SK-N-SH (cell line): ENCODE results near the gene BTBD9. TPM values are rescaled to one million over a fixed set of nuclear protein-coding genes. Genes with fewer than 3 reads are reported as not detected.

Experiments
- CTCF ChIA-PET: fragments of 300-600, 350-600 bp; formaldehyde crosslinking; extraction: SDS; loops from one replicate; lab custom pipeline; 2021; lab: Yijun Ruan, JAX
- POLR2A ChIA-PET: fragments of 350-600 bp; sonication (Branson Sonifier 250); formaldehyde crosslinking; extraction: SDS; loops from one replicate; lab custom pipeline; 2020; ENCODE audit warnings: antibody characterized with exemption, inconsistent platforms; lab: Yijun Ruan, JAX
- DNase-seq: peaks from one replicate; pipeline ENCODE4 v3.0.0; 2012
- H2AFZ ChIP-seq: fragments of 200-600 bp; sonication (generic); 2 replicates; pipeline ENCODE4 v1.8.1; 2016; ENCODE audit warnings: antibody characterized with exemption, mild to moderate bottlenecking, low read depth
- H3F3A ChIP-seq: fragments of 200-600 bp; sonication (generic); replicated peaks from 2 replicates; pipeline ENCODE3; 2016; ENCODE audit warnings: antibody characterized with exemption, mild to moderate bottlenecking; ENCODE audit not compliant: insufficient read depth
- H3K27ac ChIP-seq, 2 experiments: fragments of 200-500 bp in 1 of 2; fragments of 200-600 bp in 1 of 2; sonication (Bioruptor generic) in 1 of 2; sonication (generic), shearing (Covaris generic) in 1 of 2; 2 replicates each; pipeline versions ENCODE4 v1.5.1 to v1.6.1; 2014 to 2016; ENCODE audit warnings: low read depth in 2 of 2, inconsistent platforms in 1 of 2, low read length in 1 of 2, mild to moderate bottlenecking in 1 of 2, mixed read lengths in 1 of 2
- H3K27me3 ChIP-seq: fragments of 200-600 bp; sonication (generic), shearing (Covaris generic); 2 replicates; pipeline ENCODE4 v1.6.1; 2016; ENCODE audit warnings: mixed run types; ENCODE audit not compliant: insufficient read depth
- H3K36me3 ChIP-seq, 2 experiments: fragments of 200-500 bp in 1 of 2; fragments of 200-600 bp in 1 of 2; sonication (Bioruptor generic) in 1 of 2; sonication (generic) in 1 of 2; replicated peaks in 1 of 2; 2 replicates each; pipeline versions ENCODE3 to v1.5.1; 2014 to 2016; ENCODE audit warnings: low read length in 1 of 2, mild to moderate bottlenecking in 1 of 2; ENCODE audit not compliant: insufficient read depth in 2 of 2, control insufficient read depth in 1 of 2
- H3K4me1 ChIP-seq, 2 experiments: fragments of 200-500 bp in 1 of 2; fragments of 200-600 bp in 1 of 2; sonication (Bioruptor generic) in 1 of 2; sonication (generic), shearing (Covaris generic) in 1 of 2; 2 replicates each; pipeline versions ENCODE4 v1.5.1 to v1.6.1; 2014 to 2016; ENCODE audit warnings: low read depth in 1 of 2, low read length in 1 of 2, mixed run types in 1 of 2; ENCODE audit not compliant: insufficient read depth in 2 of 2, control insufficient read depth in 1 of 2
- H3K4me2 ChIP-seq: fragments of 200-600 bp; sonication (generic), shearing (Covaris generic); 2 replicates; pipeline ENCODE4 v1.6.1; 2017; ENCODE audit warnings: mixed run types
- H3K4me3 ChIP-seq, 2 experiments: fragments of 200-500 bp in 1 of 2; fragments of 200-600 bp in 1 of 2; sonication (Bioruptor generic) in 1 of 2; sonication (generic), shearing (Covaris generic) in 1 of 2; 2 replicates each; pipeline versions ENCODE4 v1.5.1 to v1.8.1; 2014 to 2016; ENCODE audit warnings: low read depth in 2 of 2, inconsistent platforms in 1 of 2, low read length in 1 of 2, mild to moderate bottlenecking in 1 of 2, mixed read lengths in 1 of 2, moderate library complexity in 1 of 2
- H3K79me2 ChIP-seq: fragments of 200-600 bp; sonication (generic); 2 replicates; pipeline ENCODE4 v1.8.1; 2017; ENCODE audit warnings: mild to moderate bottlenecking; ENCODE audit not compliant: insufficient read depth
- H3K9ac ChIP-seq: fragments of 200-600 bp; sonication (generic); 2 replicates; pipeline ENCODE4 v1.6.1; 2017; ENCODE audit warnings: mixed run types
- H3K9me2 ChIP-seq: fragments of 200-600 bp; sonication (generic); 2 replicates; pipeline ENCODE4 v1.6.1; 2017; ENCODE audit warnings: mixed run types
- H3K9me3 ChIP-seq: fragments of 200-600 bp; sonication (generic); 2 replicates; pipeline ENCODE4 v1.6.1; 2017; ENCODE audit warnings: mixed run types, mild to moderate bottlenecking, moderate library complexity
- H4K20me1 ChIP-seq: fragments of 200-600 bp; sonication (generic); 2 replicates; pipeline ENCODE4 v1.6.1; 2017; ENCODE audit warnings: mild to moderate bottlenecking, mixed run types; ENCODE audit not compliant: insufficient read depth
- ELF1 ChIP-seq: IDR thresholded peaks from 2 replicates; pipeline ENCODE4 v1.4.0; 2012
- FOSL2 ChIP-seq: IDR thresholded peaks from 2 replicates; pipeline ENCODE4 v1.4.0; 2012; ENCODE audit warnings: low read depth, mild to moderate bottlenecking, moderate library complexity, borderline replicate concordance
- GATA2 ChIP-seq: sonication (generic); formaldehyde crosslinking; IDR thresholded peaks from 2 replicates; pipeline ENCODE4 v1.5.0; 2020; ENCODE audit warnings: mild to moderate bottlenecking, missing genetic modification reagents
- IRF3 ChIP-seq: fragments of 150-350 bp; IDR thresholded peaks from 2 replicates; pipeline ENCODE4 v1.6.1; 2016; ENCODE audit warnings: mild to moderate bottlenecking, low read depth, low read length
- JUND ChIP-seq: IDR thresholded peaks from 2 replicates; pipeline ENCODE4 v1.4.0; 2012
- MEF2A ChIP-seq: IDR thresholded peaks from 2 replicates; pipeline ENCODE4 v1.4.0; 2012; ENCODE audit warnings: low read depth, borderline replicate concordance
- POLR2AphosphoS5 ChIP-seq: IDR thresholded peaks from 2 replicates; pipeline ENCODE4 v1.6.1; 2012; ENCODE audit warnings: low read depth, low read length
- RAD21 ChIP-seq: IDR thresholded peaks from 2 replicates; pipeline ENCODE4 v1.6.1; 2012; ENCODE audit warnings: mild to moderate bottlenecking, low read length
- RCOR1 ChIP-seq: fragments of 150-350 bp; IDR thresholded peaks from 2 replicates; pipeline ENCODE4 v1.6.1; 2017; ENCODE audit warnings: antibody characterized with exemption, low read length
- SIN3A ChIP-seq: IDR thresholded peaks from 2 replicates; pipeline ENCODE4 v1.6.1; 2012; ENCODE audit warnings: low read depth, mild to moderate bottlenecking, low read length, moderate library complexity, borderline replicate concordance
- SMC3 ChIP-seq: IDR thresholded peaks from 2 replicates; pipeline ENCODE4 v1.6.1; 2012; ENCODE audit warnings: low read depth, low read length, improper control_type of control experiment
- USF2 ChIP-seq: fragments of 150-350 bp; IDR thresholded peaks from 2 replicates; pipeline ENCODE4 v1.6.1; 2017; ENCODE audit warnings: antibody characterized with exemption, low read length, low read depth, borderline replicate concordance
- WGBS: methylation state at CpG from one replicate; pipeline ENCODE4 v1.1.6; 2017; ENCODE audit warnings: low lambda C conversion rate; 5-methylcytosine and 5-hydroxymethylcytosine counted together
- polyA plus RNA-seq, 3 experiments: library from polyadenylated mRNA; depleted of rRNA; stranded (reverse); fragments of >200 nt; gene quantifications; 2 replicates each; pipeline ENCODE4 v1.2.3, GENCODE V29; 2012
- TF ChIP-seq, protein P1 (sequence below): IDR thresholded peaks from 2 replicates; pipeline ENCODE4; 2012

Gene BTBD9
- polyA plus RNA-seq, 1 of the 3 experiments (the other 2 are of a cell fraction), result 2.2 TPM

- no peaks in the 10 kb centered on the region for H4K20me1 ChIP-seq
- ChIA-PET POLR2A (no interaction called here), CTCF (interaction anchor here (1.2 kb wide), 1 partner anchor 358 kb away, joined by 3 read pairs; no protein-coding TSS in a partner anchor)
- no peaks in the 10 kb centered on the region for H3K9me3 ChIP-seq
- no peak for TF ChIP-seq IRF3
- TF ChIP-seq, protein P1, sequence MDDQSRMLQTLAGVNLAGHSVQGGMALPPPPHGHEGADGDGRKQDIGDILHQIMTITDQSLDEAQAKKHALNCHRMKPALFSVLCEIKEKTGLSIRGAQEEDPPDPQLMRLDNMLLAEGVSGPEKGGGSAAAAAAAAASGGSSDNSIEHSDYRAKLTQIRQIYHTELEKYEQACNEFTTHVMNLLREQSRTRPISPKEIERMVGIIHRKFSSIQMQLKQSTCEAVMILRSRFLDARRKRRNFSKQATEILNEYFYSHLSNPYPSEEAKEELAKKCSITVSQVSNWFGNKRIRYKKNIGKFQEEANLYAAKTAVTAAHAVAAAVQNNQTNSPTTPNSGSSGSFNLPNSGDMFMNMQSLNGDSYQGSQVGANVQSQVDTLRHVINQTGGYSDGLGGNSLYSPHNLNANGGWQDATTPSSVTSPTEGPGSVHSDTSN, result peak; percentile 35
- no peaks in the 10 kb centered on the region for H3K9me2 ChIP-seq
- H3K27me3 ChIP-seq, result no peaks in the 10 kb centered on the region
- H3K4me1 ChIP-seq, result peaks cover 13 to 30% of the 10 kb centered on the region in 2 experiments
- no peak overlapping the region for H3K4me3 ChIP-seq
- no peaks in the 10 kb centered on the region for H3K36me3 ChIP-seq
- no peaks in the 10 kb centered on the region for H3K79me2 ChIP-seq
- H3K9ac ChIP-seq, result no peak overlapping the region
- peaks cover 8% of the 10 kb centered on the region for H3F3A ChIP-seq
- no peak overlapping the region for H2AFZ ChIP-seq
- H3K4me2 ChIP-seq, result no peak overlapping the region
- WGBS, result 86% methylated on average over 9 of the region's 9 CpGs
- peak overlapping the region; percentile 21 to 43; a peak in 3 of 4 replicates for H3K27ac ChIP-seq
- DNase-seq, result no peak
These were observed 247.8 kb downstream of the BTBD9 start for GRCh38 chr6:38391626-38392579.

DNA sequence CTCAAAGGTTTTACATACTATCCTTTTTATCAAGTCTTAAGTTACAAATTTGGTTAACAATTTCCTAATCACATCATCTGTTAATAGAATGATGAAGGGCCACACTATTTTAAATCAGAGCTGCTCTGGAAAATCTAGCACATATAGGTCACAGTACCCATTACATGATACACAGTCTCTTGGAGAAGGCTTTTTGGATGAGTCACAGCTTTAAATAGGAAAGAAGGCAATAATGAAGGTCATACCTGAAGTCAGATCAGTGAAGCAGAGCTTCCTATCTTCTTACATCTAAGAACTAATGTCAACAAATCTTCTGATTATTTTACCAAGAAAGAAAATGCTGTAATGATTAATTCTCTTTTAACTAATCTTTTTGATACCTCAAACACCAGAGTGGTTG is 248.5 kb downstream of the BTBD9 start:
- Histone ChIP-seq H3K79me2 (no peaks in the 10 kb centered on the region), H3K27ac (peak overlapping the region; percentile 16 to 21; a peak in 3 of 4 replicates), H3F3A (peaks cover 8% of the 10 kb centered on the region), H2AFZ (no peak overlapping the region), H3K36me3 (no peaks in the 10 kb centered on the region), H3K4me1 (peaks cover 13 to 34% of the 10 kb centered on the region in 2 experiments), H3K9me2 (no peaks in the 10 kb centered on the region), H3K9me3 (no peaks in the 10 kb centered on the region), H3K27me3 (no peaks in the 10 kb centered on the region), H3K4me3 (no peak overlapping the region), H3K4me2 (no peak overlapping the region), H4K20me1 (no peaks in the 10 kb centered on the region), H3K9ac (no peak overlapping the region)
- CTCF ChIA-PET, result interaction anchor here (1.2 to 1.7 kb wide), 2 partner anchors 357 to 699 kb away, joined by 3 read pairs; no protein-coding TSS in a partner anchor
- POLR2A ChIA-PET, result no interaction called here
- TF ChIP-seq FOSL2 (peak; percentile 38), RCOR1 (no peak), JUND (peak; percentile 24; the same call in 1 of the 2 replicates), GATA2 (CRISPR knock-in tag) (no peak), ELF1 (no peak), SMC3 (no peak), RAD21 (no peak), SIN3A (no peak), MEF2A (no peak), POLR2AphosphoS5 (no peak), USF2 (no peak)
- TF ChIP-seq, protein P1, result no peak
- DNase-seq, result no peak
